Lower lobe of right lung (tissue), 2 donors: ENCODE data around the gene IFI27. TPM values are rescaled to one million over a fixed set of nuclear protein-coding genes. Genes with fewer than 3 reads are reported as not detected.

ENCODE experiments used
- ATAC-seq, 2 donors: fragments of 200-7000 bp; cut with Tn5 transposase; one replicate each; pipeline ENCODE4 v1.9.1; 2020 to 2022; ENCODE audit warnings: mild to moderate bottlenecking in 2 of 2, moderate library complexity in 2 of 2
- DNase-seq: peaks from one replicate; pipeline ENCODE4 v3.0.0-alpha.2; 2020
- H3K27ac ChIP-seq: fragments of 200-600 bp; one replicate; pipeline ENCODE4 v1.8.0; 2022
- H3K27me3 ChIP-seq: fragments of 200-600 bp; one replicate; pipeline ENCODE4 v1.8.0; 2022; ENCODE audit warnings: low read depth
- H3K36me3 ChIP-seq: fragments of 200-600 bp; one replicate; pipeline ENCODE4 v1.8.0; 2022; ENCODE audit warnings: mild to moderate bottlenecking
- H3K4me1 ChIP-seq: fragments of 200-600 bp; one replicate; pipeline ENCODE4 v1.8.0; 2022
- H3K4me3 ChIP-seq: fragments of 200-600 bp; one replicate; pipeline ENCODE4 v1.8.0; 2022; ENCODE audit warnings: mild to moderate bottlenecking
- H3K9me3 ChIP-seq: fragments of 200-600 bp; one replicate; pipeline ENCODE4 v1.8.0; 2022
- intact Hi-C: fragments of 100-400 bp; cut with DNase I; formaldehyde crosslinking; loops from one replicate; pipeline ENCODE4 v1.11.0; 2022
- total RNA-seq: library from RNA; stranded (reverse); fragmentation: NEBNext Ultra II Directional; extraction: Animal tissue kit (Norgen Biotek cat#: 25700); gene quantifications from one replicate; pipeline ENCODE4 v1.2.1, GENCODE V29; 2021
- TF ChIP-seq, protein P1 (sequence below): fragments of 200-600 bp; IDR thresholded peaks from one replicate; pipeline ENCODE4 v1.8.0; 2022; ENCODE audit warnings: antibody characterized with exemption, mild to moderate bottlenecking
- donor health status: DM: no; HTN: yes; CAD: no; lungs with severe emphysema.

The IFI27 gene
- total RNA-seq, 1 donor from 2014 or later, result 340 TPM

- H3K36me3 ChIP-seq, result peaks cover 2% of the 10 kb centered on the region
- DNase-seq (no peak), ATAC-seq (no peak)
- intact Hi-C loops, result no loop called here
- peaks cover 11% of the 10 kb centered on the region for H3K9me3 ChIP-seq
- no peaks in the 10 kb centered on the region for H3K27me3 ChIP-seq
- H3K4me3 ChIP-seq, result no peak overlapping the region
- TF ChIP-seq, protein P1, sequence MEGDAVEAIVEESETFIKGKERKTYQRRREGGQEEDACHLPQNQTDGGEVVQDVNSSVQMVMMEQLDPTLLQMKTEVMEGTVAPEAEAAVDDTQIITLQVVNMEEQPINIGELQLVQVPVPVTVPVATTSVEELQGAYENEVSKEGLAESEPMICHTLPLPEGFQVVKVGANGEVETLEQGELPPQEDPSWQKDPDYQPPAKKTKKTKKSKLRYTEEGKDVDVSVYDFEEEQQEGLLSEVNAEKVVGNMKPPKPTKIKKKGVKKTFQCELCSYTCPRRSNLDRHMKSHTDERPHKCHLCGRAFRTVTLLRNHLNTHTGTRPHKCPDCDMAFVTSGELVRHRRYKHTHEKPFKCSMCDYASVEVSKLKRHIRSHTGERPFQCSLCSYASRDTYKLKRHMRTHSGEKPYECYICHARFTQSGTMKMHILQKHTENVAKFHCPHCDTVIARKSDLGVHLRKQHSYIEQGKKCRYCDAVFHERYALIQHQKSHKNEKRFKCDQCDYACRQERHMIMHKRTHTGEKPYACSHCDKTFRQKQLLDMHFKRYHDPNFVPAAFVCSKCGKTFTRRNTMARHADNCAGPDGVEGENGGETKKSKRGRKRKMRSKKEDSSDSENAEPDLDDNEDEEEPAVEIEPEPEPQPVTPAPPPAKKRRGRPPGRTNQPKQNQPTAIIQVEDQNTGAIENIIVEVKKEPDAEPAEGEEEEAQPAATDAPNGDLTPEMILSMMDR, result no peak
- no peaks in the 10 kb centered on the region for H3K4me1 ChIP-seq
- no peak overlapping the region for H3K27ac ChIP-seq
Observed at GRCh38 chr14:94121485-94121884, 10.9 kb downstream of the IFI27 start.

DNA sequence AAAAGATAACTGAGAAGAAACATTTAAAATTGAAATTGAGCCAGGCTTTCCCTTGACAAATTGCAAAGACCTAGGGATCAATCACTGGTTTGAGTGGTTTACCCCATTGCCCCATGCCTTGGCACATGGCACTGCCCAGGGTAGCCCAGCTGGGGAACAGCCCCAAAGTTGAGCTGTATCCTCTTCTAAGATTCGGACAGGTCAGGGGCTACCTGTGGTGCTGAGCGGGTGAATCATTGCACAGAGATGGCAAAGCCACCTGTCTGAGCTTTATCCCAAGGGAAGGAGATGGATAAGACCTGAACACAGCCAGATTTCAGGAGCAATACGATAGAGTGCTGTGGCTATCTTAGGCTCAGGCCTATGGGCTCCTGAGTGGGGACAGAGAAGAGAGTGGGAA lies 11.9 kb downstream of the IFI27 start:
- ATAC-seq, result no peak
- no peak overlapping the region for H3K4me3 ChIP-seq
- no peak for DNase-seq
- TF ChIP-seq, protein P1, result no peak
- peaks cover 8% of the 10 kb centered on the region for H3K36me3 ChIP-seq
- H3K9me3 ChIP-seq, result peaks cover 11% of the 10 kb centered on the region
- H3K27me3 ChIP-seq, result no peaks in the 10 kb centered on the region
- intact Hi-C loops, result no loop called here
- H3K4me1 ChIP-seq, result no peaks in the 10 kb centered on the region
- no peak overlapping the region for H3K27ac ChIP-seq

DNA sequence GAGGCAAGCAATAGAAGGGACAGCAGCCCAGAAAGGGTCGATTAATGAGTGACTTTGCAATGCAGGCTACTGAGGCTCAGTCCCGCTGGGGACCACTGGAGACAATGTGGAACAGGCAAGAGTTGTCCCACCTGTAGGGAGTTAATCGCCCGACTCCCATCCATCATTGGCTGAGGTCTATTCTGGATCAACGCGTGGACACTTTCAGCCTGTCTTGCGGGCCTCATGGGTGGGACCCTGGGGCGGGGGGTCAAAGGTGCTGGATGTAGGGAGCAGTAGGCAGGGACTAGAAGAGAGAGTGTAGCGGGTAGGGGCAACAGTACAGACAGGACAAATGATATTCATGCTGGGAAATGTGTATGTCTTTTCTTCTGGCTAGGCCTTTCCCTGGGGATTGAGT lies 12.8 kb downstream of the IFI27 start:
- no peak for ATAC-seq
- no peak for DNase-seq

DNA sequence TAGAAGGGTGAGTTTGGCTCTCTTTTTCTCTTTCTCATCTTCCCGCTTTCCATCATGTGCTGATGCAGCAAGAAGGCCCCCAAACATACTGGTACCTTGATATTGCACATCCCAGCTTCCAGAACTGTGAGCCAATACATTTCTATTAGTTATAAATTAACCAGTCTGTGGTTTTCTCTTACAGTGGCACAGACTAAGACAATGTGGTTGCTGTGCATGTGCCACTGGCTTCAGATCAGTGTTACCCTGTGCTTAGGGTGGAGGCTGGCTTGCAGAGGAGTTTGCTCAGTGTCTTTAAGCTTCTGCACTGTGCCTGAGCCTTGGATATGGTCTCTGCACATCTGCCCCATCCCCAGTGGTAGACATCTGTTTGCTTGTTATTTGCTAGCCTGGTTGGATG lies 13.3 kb downstream of the IFI27 start:
- ATAC-seq, result no peak
- peaks cover 6% of the 10 kb centered on the region for H3K4me1 ChIP-seq
- H3K27ac ChIP-seq, result no peak overlapping the region
- H3K9me3 ChIP-seq, result peaks cover 11% of the 10 kb centered on the region
- H3K36me3 ChIP-seq, result peaks cover 8% of the 10 kb centered on the region
- TF ChIP-seq, protein P1, result no peak
- intact Hi-C loops, result no loop called here
- H3K4me3 ChIP-seq, result no peak overlapping the region
- no peak for DNase-seq
- no peaks in the 10 kb centered on the region for H3K27me3 ChIP-seq

More for the DNA sequence above, 12.8 kb downstream of the IFI27 start:
- Histone ChIP-seq H3K27me3 (no peaks in the 10 kb centered on the region), H3K4me1 (peaks cover under 1% of the 10 kb centered on the region), H3K36me3 (peaks cover 8% of the 10 kb centered on the region), H3K4me3 (no peak overlapping the region), H3K27ac (no peak overlapping the region), H3K9me3 (peaks cover 11% of the 10 kb centered on the region)
- intact Hi-C loops, result no loop called here
- TF ChIP-seq, protein P1, result no peak

GRCh38 chr14:94124582-94125377 lies 14.2 kb downstream of the IFI27 start:
- ATAC-seq, result no peak
- Histone ChIP-seq H3K4me1 (peaks cover 8% of the 10 kb centered on the region), H3K4me3 (no peak overlapping the region), H3K27me3 (no peaks in the 10 kb centered on the region), H3K9me3 (peaks cover 4% of the 10 kb centered on the region), H3K27ac (no peak overlapping the region), H3K36me3 (peaks cover 8% of the 10 kb centered on the region)
- intact Hi-C loops, result no loop called here
- no peak for DNase-seq
- TF ChIP-seq, protein P1, result no peak
